Stomach (tissue), 4 donors: ENCODE measurements around the gene TMX2.

ENCODE experiments used
- CTCF ChIP-seq, 7 experiments: fragments of 450-650 bp in 4 of 7; fragments of 200-600 bp in 3 of 7; sonication (generic) in 3 of 7; IDR thresholded peaks; one replicate each; pipeline ENCODE4 v1.5.1; 2016 to 2019; ENCODE audit warnings: antibody characterized with exemption in 7 of 7, control low read depth in 2 of 7, mild to moderate bottlenecking in 1 of 7
- EP300 ChIP-seq: sonication (generic); formaldehyde crosslinking; IDR thresholded peaks from one replicate; pipeline ENCODE4 v1.6.1; 2017; ENCODE audit warnings: antibody characterized with exemption
- POLR2A ChIP-seq, 4 donors: fragments of 450-650 bp; IDR thresholded peaks; one replicate each; pipeline ENCODE4 v1.6.1; 2016; ENCODE audit warnings: antibody characterized with exemption in 4 of 4, control low read depth in 2 of 4, mild to moderate bottlenecking in 1 of 4, moderate library complexity in 1 of 4
- POLR2AphosphoS5 ChIP-seq, 3 donors: sonication (generic); formaldehyde crosslinking; IDR thresholded peaks; one replicate each; pipeline ENCODE4 v1.6.1; 2016; ENCODE audit warnings: antibody characterized with exemption in 3 of 3

GRCh38 chr11:57751176-57751575 is 38.8 kb downstream of the TMX2 start:
- no peak for TF ChIP-seq POLR2A (IDR thresholded peaks at IDR 0.05)
- no peak for TF ChIP-seq CTCF (IDR thresholded peaks at IDR 0.05)
- TF ChIP-seq POLR2AphosphoS5 (IDR thresholded peaks at IDR 0.05), result no peak
- no peak for TF ChIP-seq EP300
